Neural progenitor cell (in vitro differentiated cells): ENCODE measurements around the gene CDH9. TPM values are rescaled to one million over a fixed set of nuclear protein-coding genes. Genes with fewer than 3 reads are reported as not detected.

Experiments
- DNase-seq: peaks from one replicate; pipeline ENCODE4 v3.0.0-alpha.2; 2016; ENCODE audit warnings: low spot score
- H2AFZ ChIP-seq: fragments of 200-600 bp; sonication (generic); replicated peaks from 2 replicates; pipeline ENCODE4 v1.6.1; 2016; ENCODE audit warnings: antibody characterized with exemption
- H3F3A ChIP-seq: fragments of 200-600 bp; sonication (generic); 2 replicates; pipeline ENCODE4 v1.6.1; 2016; ENCODE audit warnings: antibody characterized with exemption, low read depth
- H3K27ac ChIP-seq: fragments of 200-600 bp; sonication (generic); 2 replicates; pipeline ENCODE4 v1.5.1; 2016; ENCODE audit warnings: mild to moderate bottlenecking
- H3K27me3 ChIP-seq: fragments of 200-600 bp; sonication (generic); 2 replicates; pipeline ENCODE4 v1.6.1; 2016; ENCODE audit warnings: mild to moderate bottlenecking, moderate library complexity
- H3K36me3 ChIP-seq: fragments of 200-600 bp; sonication (generic); 2 replicates; pipeline ENCODE4 v1.5.1; 2016
- H3K4me1 ChIP-seq: fragments of 200-600 bp; sonication (generic); 2 replicates; pipeline ENCODE4 v1.6.1; 2016; ENCODE audit warnings: mixed run types
- H3K4me2 ChIP-seq: fragments of 200-600 bp; sonication (generic); 2 replicates; pipeline ENCODE4 v1.6.1; 2016
- H3K4me3 ChIP-seq: fragments of 200-600 bp; sonication (generic); 2 replicates; pipeline ENCODE4 v1.5.1; 2016
- H3K79me2 ChIP-seq: fragments of 200-600 bp; sonication (generic); 2 replicates; pipeline ENCODE4 v1.6.1; 2016; ENCODE audit warnings: low read depth
- H3K9ac ChIP-seq: fragments of 200-600 bp; sonication (generic); 2 replicates; pipeline ENCODE4 v1.6.1; 2016
- H3K9me3 ChIP-seq: fragments of 200-600 bp; sonication (generic); 2 replicates; pipeline ENCODE4 v1.5.1; 2016; ENCODE audit warnings: low read depth
- H4K20me1 ChIP-seq: fragments of 200-600 bp; sonication (generic); 2 replicates; pipeline ENCODE4 v1.6.1; 2016; ENCODE audit warnings: low read depth
- H3K27ac Mint-ChIP-seq: 3 replicates; pipeline ENCODE4 v1.8.0; 2021; ENCODE audit warnings: mixed read lengths
- H3K27me3 Mint-ChIP-seq: 2 replicates; pipeline ENCODE4 v1.8.0; 2022; ENCODE audit warnings: low read depth, mild to moderate bottlenecking, inconsistent platforms, moderate library complexity, mixed read lengths; ENCODE audit not compliant: insufficient read depth
- H3K36me3 Mint-ChIP-seq: 3 replicates; pipeline ENCODE4 v1.8.0; 2021; ENCODE audit warnings: mixed read lengths
- H3K4me1 Mint-ChIP-seq: 3 replicates; pipeline ENCODE4 v1.8.0; 2021; ENCODE audit warnings: mixed read lengths
- H3K4me3 Mint-ChIP-seq: 3 replicates; pipeline ENCODE4 v1.8.0; 2021; ENCODE audit warnings: mild to moderate bottlenecking, moderate library complexity, mixed read lengths
- H3K9me3 Mint-ChIP-seq: 3 replicates; pipeline ENCODE4 v1.8.0; 2020; ENCODE audit warnings: mixed read lengths
- EZH2 ChIP-seq: fragments of 200-600 bp; sonication (generic); IDR thresholded peaks from 2 replicates; pipeline ENCODE4 v1.6.1; 2017; ENCODE audit warnings: antibody characterized with exemption, mild to moderate bottlenecking, moderate library complexity
- EZH2phosphoT487 ChIP-seq: fragments of 200-600 bp; sonication (generic); IDR thresholded peaks from 2 replicates; pipeline ENCODE4 v1.6.1; 2017; ENCODE audit warnings: antibody characterized with exemption
- total RNA-seq: library from RNA; depleted of rRNA; stranded (reverse); fragments of >200 nt; gene quantifications from 2 replicates; pipeline ENCODE4 v1.2.3, GENCODE V29; 2015; ENCODE audit warnings: low replicate concordance
- TF ChIP-seq, protein P1 (sequence below): fragments of 200-600 bp; sonication (generic); IDR thresholded peaks from 2 replicates; pipeline ENCODE4 v1.5.1; 2017; ENCODE audit warnings: antibody characterized with exemption, mild to moderate bottlenecking

Gene CDH9, protein sequence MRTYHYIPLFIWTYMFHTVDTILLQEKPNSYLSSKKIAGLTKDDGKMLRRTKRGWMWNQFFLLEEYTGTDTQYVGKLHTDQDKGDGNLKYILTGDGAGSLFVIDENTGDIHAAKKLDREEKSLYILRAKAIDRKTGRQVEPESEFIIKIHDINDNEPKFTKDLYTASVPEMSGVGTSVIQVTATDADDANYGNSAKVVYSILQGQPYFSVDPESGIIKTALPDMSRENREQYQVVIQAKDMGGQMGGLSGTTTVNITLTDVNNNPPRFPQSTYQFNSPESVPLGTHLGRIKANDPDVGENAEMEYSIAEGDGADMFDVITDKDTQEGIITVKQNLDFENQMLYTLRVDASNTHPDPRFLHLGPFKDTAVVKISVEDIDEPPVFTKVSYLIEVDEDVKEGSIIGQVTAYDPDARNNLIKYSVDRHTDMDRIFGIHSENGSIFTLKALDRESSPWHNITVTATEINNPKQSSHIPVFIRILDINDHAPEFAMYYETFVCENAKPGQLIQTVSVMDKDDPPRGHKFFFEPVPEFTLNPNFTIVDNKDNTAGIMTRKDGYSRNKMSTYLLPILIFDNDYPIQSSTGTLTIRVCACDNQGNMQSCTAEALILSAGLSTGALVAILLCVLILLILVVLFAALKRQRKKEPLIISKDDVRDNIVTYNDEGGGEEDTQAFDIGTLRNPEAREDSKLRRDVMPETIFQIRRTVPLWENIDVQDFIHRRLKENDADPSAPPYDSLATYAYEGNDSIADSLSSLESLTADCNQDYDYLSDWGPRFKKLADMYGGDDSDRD
- total RNA-seq: 2.4 and 2.8 TPM in 2 replicates

DNA sequence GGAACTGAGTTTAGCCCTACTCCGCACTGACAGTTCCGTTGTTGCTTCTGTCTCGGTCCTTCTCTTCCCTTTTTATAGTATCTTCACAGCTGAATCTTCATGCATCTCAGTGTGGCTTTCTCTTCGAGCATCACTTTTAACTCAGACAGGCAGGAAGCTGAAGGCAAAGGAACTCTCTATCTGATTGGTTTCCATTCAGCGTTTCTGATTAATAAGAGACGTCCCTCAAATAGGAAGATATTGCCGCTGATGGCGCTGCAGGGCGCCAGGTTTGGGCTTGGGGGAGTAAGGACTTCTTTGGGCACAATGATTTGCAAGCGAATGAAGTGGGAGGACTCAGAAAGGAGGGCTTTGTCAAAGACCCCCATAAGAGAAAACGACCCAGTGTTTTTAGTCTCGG lies at the start of gene CDH9:
CDH9 (minus strand) TSS at position 111 of the 400 bp plus-strand sequence. CDS start 50,253 bp downstream, outside the sequence.
- Histone ChIP-seq H3K36me3 (no peaks in the 10 kb centered on the region), H3K27me3 (no peaks in the 10 kb centered on the region), H3K4me3 (peak within 1 kb of the TSS; percentile 48), H3K4me2 (peak within 1 kb of the TSS; percentile 78), H2AFZ (peak within 1 kb of the TSS; percentile 70), H3K9me3 (no peaks in the 10 kb centered on the region), H3K4me1 (peaks cover 73% of the 10 kb centered on the region), H3K9ac (no peak within 1 kb of the TSS), H4K20me1 (no peaks in the 10 kb centered on the region), H3F3A (peaks cover 47% of the 10 kb centered on the region), H3K27ac (no peak within 1 kb of the TSS), H3K79me2 (peaks cover 41% of the 10 kb centered on the region)
- H3K27ac Mint-ChIP-seq: no peak within 1 kb of the TSS
- no peaks in the 10 kb centered on the region for H3K27me3 Mint-ChIP-seq
- DNase-seq: peak; percentile 53
- H3K4me3 Mint-ChIP-seq: peak within 1 kb of the TSS; percentile 82
- no peaks in the 10 kb centered on the region for H3K9me3 Mint-ChIP-seq
- TF ChIP-seq EZH2phosphoT487 (no peak), EZH2 (no peak)
- TF ChIP-seq, protein P1, sequence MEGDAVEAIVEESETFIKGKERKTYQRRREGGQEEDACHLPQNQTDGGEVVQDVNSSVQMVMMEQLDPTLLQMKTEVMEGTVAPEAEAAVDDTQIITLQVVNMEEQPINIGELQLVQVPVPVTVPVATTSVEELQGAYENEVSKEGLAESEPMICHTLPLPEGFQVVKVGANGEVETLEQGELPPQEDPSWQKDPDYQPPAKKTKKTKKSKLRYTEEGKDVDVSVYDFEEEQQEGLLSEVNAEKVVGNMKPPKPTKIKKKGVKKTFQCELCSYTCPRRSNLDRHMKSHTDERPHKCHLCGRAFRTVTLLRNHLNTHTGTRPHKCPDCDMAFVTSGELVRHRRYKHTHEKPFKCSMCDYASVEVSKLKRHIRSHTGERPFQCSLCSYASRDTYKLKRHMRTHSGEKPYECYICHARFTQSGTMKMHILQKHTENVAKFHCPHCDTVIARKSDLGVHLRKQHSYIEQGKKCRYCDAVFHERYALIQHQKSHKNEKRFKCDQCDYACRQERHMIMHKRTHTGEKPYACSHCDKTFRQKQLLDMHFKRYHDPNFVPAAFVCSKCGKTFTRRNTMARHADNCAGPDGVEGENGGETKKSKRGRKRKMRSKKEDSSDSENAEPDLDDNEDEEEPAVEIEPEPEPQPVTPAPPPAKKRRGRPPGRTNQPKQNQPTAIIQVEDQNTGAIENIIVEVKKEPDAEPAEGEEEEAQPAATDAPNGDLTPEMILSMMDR: no peak
- H3K36me3 Mint-ChIP-seq: no peaks in the 10 kb centered on the region
- peaks cover 40% of the 10 kb centered on the region for H3K4me1 Mint-ChIP-seq

DNA sequence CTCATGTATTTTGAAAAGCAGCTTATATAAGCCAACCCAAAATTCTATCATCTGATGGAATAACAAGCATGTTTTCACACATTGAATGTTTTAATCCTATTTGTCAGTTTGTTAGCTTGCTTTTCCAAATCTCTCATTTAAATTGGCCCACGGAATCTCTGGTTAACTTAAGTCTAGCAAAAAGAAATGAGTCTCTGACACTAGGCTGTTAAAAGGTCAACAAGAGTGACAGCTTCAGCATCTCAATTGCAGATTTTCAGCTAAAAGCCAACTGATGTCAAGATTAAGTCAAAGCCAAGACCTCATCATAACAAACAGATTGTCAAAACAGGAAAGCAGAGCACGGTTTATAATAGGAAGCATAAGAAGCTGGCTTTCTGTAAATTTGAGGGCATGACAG lies 49.4 kb upstream of the CDH9 start:
- H3K36me3 ChIP-seq: no peaks in the 10 kb centered on the region
- H3K4me3 ChIP-seq: no peak overlapping the region
- H2AFZ ChIP-seq: no peak overlapping the region
- TF ChIP-seq, protein P1: no peak
- no peak overlapping the region for H3K4me2 ChIP-seq
- no peak overlapping the region for H3K9ac ChIP-seq
- no peaks in the 10 kb centered on the region for H3K79me2 ChIP-seq
- H3K27ac Mint-ChIP-seq: no peak overlapping the region
- no peak overlapping the region for H3K27ac ChIP-seq
- H3K4me3 Mint-ChIP-seq: no peak overlapping the region
- H3K36me3 Mint-ChIP-seq: no peaks in the 10 kb centered on the region
- DNase-seq: no peak
- H4K20me1 ChIP-seq: no peaks in the 10 kb centered on the region
- no peaks in the 10 kb centered on the region for H3K27me3 ChIP-seq
- H3K4me1 Mint-ChIP-seq: peaks cover 13% of the 10 kb centered on the region
- no peaks in the 10 kb centered on the region for H3K9me3 ChIP-seq
- peaks cover 7% of the 10 kb centered on the region for H3F3A ChIP-seq
- H3K4me1 ChIP-seq: peaks cover 12% of the 10 kb centered on the region
- no peaks in the 10 kb centered on the region for H3K27me3 Mint-ChIP-seq
- no peaks in the 10 kb centered on the region for H3K9me3 Mint-ChIP-seq

DNA sequence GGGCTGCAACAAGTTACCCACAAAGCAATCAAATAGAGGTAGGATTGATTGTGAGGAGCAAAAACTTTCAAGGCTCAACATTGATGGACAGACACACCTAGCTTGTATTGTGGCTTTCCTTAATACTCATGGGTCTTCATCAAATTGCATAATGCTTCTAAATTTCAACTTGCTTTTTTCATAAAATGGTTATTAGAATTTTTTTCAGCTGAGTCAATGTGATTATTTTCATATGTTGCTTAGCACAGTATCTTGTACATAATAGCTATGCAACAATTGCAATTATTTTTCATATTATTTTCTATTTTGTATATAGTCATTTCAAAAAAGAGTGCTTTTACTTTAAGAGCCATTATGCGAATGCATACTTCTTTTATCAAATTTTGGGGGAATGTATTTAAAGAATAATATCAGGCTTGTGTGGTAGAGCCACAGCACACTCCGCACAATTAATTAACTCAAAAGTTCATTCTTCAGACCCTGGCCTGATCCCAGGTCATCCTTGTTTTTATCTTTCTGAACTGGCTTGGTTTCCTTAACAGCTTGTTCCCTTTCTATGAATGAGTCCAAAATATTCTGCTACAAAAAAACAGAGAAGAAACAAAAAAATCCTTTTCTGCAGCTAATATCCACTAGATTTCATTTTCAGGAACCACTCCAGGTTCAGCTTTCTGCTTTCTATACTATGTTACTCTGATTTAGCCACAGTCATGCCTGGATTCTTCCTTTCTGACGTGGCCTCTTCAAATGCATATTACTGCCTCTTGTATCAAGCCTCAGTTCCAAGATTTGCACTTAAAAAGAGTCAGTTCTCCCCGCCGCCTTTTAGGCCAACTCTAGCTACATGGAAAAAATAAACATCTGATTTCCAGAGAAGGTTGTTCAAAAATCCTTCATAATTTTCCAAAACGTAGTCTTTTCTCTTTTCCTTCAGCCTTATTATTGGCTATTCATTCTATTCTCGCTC lies 45.3 kb upstream of the CDH9 start:
- Histone ChIP-seq H3K4me1 (peaks cover 12% of the 10 kb centered on the region), H3K27me3 (no peaks in the 10 kb centered on the region), H3K4me3 (no peak overlapping the region), H3F3A (peaks cover 7% of the 10 kb centered on the region), H3K36me3 (no peaks in the 10 kb centered on the region), H3K9me3 (no peaks in the 10 kb centered on the region), H4K20me1 (no peaks in the 10 kb centered on the region), H3K79me2 (no peaks in the 10 kb centered on the region), H3K9ac (no peak overlapping the region), H2AFZ (peak overlapping the region; percentile 93), H3K4me2 (peak overlapping the region; percentile 45), H3K27ac (no peak overlapping the region)
- TF ChIP-seq EZH2phosphoT487: no peak
- no peak for TF ChIP-seq EZH2
- TF ChIP-seq, protein P1: no peak
- H3K4me1 Mint-ChIP-seq: peaks cover 13% of the 10 kb centered on the region
- H3K36me3 Mint-ChIP-seq: no peaks in the 10 kb centered on the region
- no peak overlapping the region for H3K4me3 Mint-ChIP-seq
- H3K9me3 Mint-ChIP-seq: peaks cover 11% of the 10 kb centered on the region
- DNase-seq: no peak
- H3K27ac Mint-ChIP-seq: no peak overlapping the region
- H3K27me3 Mint-ChIP-seq: peaks cover 5% of the 10 kb centered on the region
